NCI-H1105 (cell line): ENCODE data around the gene MYOG.

Source experiments
- DNase-seq: peaks from one replicate; lab custom pipeline; 2025; lab: John Stamatoyannopoulos, UW

Gene MYOG

DNA sequence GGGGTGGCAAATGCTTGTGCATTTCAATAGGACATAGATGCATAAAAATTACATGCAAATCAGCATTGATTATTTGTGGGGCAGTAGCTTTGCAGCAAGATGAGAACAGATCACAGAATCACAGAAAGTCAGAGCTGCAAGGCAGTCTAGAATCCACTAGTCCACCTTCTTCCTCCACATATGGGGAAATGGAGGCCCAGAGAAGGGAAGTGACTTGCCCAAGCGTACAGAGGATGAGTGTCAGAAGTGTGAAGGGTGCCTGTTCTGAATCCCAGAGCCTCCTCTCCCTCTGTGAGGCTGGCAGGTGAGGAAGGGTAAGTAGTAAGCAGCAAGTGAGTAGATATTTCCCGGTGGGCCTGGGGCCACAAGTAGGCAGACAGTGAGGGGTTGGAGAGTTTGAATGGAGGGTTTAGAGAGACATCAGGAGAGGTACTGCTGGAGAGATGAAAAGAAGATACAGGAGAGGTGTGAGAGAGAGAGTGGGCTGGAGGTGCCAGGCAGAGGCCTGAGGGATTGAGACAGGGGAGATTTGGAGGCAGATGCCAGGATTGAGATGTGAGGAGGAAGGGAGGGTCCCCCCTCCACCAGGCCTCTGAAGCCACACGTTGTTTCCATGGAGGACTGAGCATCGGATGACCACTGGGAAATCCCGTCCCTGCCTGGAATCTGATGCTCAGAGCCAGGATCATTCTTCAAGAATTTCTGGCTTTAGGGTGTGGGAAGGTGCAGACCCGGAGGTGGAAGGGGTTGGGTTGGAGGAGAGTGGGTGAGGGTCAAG, 4.8 kb upstream of the MYOG start:
- DNase-seq, result no peak

DNA sequence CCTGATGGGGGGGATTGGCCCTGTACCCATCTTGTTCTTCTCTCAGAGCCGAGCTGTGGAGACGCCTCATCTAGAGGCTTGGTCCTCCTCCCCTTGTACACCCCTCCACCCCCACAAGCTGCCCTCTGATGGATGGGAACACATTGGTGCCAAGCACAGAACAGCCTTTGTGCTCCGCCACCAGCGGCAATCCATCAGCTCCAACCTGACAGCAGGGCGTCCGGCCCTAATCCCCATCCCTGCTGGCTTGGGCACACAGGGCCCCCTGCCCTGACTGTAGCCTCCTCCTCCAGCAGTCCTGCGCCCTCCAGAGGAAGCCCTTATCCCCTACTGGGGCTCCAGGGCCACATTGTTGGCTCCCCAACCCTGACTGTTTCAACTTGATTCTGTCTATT, 3.8 kb upstream of the MYOG start:
- DNase-seq, result no peak

DNA sequence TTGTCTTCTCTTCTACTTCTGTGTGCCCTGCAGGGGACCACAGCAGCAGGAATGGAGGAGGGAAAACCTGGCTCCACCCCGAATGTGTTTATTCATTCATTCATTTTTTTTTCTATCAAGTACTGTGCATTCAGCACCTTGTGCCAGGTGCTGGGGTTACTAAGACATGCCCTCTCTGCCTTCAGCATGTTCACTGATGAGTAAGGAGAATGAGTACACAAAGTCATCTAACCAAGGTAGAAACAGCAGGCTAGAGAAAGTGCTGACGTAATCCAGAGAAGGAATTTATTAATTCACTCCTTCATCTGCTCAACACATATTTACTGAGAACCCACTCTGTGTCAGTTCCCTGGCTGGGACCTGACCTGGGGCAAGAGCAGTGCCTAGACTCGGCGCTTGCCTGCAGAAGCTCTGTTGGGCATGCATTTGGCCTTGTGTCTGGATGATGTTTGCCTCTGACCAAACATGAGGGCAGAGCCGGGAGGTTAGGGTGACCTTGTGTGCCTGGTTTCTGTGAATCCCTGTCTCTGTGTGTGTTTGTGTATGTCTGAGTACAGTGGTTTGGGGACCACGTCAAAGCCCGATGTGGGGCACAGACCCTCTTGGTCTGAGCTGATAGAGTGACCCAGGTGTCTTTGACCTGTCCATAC, 3.3 kb upstream of the MYOG start:
- DNase-seq, result no peak

DNA sequence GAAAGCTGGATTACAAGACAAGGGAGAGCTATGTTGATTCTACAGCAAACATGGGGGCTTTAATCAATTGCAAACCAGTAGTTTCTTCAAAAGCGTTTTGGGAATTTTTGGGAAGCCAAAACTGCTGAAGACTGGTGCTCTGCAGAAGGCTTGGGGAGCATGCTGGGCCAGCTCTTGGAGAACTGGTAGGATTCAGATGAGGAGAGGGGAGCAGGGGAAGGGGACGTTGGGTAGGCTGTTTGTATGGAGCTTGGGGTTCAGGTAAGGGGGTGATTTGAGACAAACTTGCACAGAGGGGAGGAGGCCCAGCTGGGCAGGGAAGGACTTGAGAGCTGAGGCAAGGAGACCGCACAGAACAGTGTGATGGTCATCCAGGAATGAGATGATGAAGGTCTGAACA, 2.6 kb upstream of the MYOG start:
- DNase-seq, result no peak

DNA sequence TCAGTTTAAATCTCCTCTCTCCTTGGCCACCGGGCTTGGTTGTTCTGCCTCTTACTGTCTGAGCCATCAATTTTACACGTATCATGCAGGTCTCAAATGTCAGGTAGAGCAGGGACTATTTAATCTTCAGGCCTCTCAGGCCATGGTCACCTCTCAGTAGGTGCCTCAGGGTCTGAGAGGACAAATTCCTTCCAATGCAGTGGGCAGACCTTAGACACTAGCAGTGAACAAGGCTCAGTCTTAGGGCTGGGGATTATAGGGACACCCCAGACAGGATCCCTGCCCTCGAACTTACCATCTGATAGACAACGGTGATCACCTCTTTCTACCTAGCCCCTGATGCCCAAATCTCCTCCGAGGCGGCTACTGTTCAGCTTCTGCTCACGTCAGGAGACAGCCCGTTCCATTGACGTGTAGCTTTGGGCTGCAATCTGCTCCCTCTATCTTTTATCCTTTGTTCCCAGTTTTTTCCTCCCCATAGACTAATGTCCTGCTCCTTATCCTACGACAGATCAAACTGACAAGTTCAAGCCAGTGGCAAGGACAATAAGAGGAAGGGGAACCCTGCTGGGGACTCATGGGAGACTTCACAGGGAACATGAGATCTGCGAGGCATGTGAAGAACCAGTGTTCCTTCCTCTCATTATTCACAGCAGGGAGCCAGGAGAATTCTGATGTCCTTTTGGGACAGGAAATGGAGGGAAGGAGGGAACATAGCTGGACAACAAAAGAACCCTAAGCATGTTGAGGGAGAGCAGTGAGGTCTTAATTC, 1.4 kb upstream of the MYOG start:
- no peak for DNase-seq

DNA sequence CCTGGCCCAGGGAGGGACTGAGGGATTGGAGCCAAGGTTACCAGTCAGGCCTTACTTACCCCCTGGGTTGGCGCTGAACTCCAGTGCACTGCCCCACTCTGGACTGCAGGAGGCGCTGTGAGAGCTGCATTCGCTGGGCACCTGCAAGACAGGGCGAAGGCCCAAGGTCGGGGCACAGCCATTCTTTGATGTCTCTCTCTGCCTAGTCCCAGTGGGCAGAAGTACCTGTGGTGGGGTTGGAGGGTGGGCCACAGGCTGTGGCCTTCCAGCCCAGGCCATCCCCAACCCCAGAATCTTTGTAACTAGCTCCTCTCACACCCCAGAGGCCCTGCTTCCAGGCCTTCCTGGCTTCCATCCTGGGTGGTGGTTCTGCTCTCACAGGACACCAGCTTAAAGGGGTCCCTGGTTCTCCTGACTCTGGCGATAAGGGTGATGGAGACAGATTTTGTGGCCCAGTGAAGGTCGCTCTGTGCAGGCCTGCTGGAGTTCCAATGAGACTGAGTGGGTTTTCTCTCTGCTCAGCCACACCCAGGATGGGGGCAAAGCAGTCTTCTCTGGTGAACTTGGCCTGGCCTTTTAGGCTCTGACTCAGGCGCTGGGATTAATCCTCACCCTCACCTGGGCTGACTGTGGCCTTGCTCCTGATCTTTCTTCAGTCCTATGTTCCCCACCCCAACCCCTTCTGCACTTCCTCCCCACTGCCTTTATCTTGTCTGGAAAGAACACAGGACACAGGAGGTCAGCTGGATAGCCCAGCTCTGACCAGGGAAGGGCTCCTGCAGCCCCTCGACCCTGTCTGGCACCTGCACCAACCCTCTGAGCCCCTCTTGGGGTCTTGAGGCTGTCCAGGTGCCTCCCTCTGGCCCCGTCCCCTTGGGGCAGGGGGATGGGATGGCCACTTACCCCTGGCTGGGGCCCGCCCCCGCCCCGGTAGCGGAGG, 954 bp downstream of the MYOG start:
- DNase-seq, result no peak

DNA sequence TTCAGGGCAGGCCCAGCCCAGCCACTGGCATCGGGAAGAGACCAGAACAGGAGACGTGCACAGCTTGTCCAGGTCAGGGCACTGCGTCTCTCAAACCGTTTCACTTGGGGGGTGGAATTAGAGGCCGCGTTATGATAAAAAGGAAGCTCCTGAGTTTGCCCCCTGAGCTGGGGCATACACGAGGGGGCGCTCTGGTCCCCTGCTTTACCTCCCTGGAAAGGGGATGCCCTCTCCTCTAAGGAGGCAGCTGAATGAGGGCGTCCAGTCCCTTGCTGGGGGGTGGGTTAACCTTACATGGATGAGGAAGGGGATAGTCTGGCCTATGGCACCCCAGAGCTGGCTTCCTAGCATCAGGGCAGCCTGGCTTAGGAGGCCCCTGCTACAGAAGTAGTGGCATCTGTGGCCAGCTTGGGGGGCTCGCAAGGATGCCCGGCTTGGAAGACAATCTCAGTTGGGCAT, 2.3 kb downstream of the MYOG start:
- no peak for DNase-seq

DNA sequence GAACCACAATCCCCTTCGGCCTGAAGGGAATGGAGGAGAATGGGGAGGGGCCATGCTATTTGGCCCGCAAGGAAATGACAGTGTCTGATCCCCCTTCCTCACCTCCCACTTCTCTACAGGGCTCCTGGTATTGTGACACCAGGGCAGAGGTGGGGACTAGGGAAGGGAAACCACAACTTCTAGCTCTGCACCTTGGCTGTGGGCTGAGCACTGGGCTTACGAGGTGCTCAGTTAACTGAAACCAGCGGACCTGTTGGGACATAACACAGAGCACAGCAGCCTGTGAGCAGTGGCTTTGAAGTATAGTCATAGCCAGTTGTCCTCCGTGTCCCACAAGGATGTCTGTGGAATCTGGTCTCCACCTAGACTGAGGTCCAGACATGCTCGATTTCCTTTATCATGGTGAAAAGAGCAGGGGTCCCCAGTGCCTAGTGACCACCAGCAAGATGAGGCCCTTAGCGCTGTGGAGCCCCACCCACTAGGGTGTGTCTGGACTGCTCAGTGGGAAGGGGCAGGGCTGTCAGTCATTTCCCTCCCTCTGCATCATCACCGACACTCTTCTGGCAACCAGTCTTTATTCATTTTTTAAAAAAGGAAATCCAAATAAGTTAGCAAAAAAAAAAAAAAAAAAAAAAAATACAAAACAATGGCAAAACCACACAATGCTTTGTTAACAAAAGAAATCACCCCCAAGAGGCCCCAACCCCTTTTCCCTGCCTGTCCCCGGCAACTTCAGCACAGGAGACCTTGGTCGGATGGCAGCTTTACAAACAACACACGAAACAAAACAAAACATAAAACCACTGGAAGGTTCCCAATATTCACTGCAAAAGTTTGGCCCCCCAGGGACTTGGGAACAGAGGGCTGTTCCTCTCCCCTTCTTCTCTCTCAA, 3.0 kb downstream of the MYOG start:
- DNase-seq, result no peak

DNA sequence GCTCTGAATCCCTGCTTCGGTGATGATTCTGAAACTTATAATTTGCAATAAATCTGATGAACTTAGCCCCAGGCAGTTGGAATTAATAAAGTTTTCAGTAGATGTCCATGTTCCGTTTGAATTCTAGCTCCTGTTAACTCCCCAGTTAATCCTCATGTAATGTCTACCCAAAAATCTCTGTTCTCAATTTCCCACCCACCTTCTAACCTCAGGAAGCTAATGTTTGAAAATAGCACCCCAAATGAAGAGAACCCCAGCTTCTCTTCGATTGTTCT, 3.6 kb downstream of the MYOG start:
- no peak for DNase-seq

DNA sequence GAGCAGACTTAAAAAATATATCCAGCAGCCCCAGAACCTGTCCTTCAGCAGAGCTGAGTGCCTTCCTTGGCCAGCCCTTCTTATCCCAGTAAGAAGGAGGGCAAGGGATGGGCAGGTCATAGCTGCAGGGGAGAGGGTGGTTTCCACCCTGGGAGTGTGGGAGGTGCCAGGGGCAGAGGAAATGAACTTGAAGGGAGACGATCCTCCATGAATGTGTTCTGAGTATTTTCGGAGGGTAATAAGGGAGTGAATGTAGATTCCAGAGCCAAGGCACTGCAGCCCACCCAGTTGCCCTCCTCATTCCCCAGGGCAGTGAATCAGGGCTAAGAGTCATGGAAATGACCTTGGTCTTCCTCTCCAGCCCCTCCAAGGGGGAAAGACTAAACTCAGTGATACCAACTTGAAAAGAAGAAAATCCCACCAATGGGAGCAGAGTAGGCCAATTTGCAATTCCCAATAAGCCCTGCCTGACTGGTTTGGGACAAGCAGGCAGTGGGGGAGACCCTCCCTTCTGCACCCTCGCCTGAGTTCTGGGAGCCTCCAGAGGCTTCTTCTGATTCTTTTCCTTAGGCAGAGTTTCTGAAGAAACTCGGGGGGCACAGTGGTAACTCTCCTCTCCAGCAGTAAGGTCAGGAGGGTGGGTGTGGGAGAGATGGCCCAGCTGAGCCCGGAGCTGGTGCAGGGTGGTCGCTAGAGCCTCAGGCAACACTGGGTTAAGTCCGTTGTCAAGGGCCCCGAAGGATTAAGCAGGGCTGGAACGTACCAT, 4.2 kb downstream of the MYOG start:
- no peak for DNase-seq

DNA sequence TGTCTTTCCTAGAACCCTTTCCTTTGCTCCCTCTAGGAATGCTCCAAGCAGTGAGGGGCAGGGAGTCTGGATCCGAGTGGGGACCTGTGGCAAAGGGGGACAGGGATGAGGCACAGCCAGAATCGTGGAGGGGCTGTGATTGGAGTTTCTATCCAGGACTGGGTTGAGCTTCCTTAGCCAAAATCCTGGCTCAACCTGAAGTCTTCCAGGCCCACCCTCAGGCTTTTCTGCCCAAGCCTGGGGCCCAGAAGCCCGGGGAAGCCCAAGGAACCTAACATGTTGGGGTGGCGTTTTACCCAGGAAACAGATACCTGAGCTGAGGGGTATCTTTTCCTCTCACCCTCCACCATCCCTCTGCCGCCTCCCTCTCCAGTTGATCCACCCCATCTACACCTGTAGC, 5.4 kb downstream of the MYOG start:
- DNase-seq, result no peak

DNA sequence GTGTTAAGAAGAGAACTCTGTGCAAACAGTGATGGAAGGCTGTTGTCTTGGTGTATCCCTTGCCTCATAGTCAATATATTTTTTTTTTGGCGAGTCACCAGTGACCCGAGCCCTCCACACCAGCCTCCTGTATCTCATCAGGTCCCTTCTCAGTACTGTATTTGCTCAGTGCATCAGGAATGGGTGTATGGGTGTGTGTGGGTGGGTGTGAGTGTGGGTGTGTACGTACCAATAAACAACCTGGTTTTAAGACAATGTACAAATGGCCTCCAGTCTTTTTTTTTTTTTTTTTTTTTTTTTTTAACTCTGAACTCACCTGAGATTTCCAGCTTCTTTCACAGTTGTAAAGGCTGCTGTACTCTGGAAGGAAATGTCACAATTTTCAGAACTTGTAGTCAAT, 7.3 kb downstream of the MYOG start:
- DNase-seq, result no peak

DNA sequence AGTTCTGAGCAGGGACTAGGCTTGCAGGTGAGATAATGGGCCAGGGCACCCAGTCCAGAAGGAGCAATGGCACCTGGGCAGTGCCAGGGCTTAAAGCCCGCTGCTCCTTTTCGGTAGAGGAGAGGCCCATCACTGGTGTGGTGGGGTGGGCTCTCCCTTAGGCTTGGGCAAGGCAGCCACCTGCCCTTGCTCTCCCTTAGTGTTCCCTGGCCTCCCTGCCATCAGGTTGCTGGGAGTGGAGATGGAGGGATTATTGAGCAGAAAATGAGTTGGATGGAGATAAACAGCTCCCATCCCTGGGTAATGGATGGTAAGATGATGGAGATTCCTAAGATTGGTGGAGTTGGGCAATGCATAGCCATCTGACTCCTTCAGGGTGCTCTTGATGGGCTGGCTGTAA, 7.9 kb downstream of the MYOG start:
- DNase-seq, result no peak

DNA sequence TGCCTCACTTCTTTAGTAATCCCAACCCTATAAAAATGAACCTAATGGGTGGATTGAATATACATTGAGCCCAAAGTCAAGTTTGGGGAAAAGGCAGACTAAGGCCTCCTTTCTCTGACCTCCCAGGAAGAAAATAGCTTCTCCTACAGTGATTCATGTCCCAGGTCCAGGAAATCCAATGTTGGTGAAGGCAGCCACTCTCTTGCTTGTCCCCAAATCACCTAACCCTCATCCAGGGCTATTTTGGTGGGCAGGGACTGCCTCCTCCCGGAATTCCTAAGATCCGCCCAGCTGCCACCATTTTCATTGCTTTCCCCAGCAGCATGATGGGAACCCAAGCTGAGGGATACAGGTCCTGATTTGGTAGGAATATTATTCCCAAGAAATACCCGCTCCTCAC, 8.4 kb downstream of the MYOG start:
- no peak for DNase-seq

DNA sequence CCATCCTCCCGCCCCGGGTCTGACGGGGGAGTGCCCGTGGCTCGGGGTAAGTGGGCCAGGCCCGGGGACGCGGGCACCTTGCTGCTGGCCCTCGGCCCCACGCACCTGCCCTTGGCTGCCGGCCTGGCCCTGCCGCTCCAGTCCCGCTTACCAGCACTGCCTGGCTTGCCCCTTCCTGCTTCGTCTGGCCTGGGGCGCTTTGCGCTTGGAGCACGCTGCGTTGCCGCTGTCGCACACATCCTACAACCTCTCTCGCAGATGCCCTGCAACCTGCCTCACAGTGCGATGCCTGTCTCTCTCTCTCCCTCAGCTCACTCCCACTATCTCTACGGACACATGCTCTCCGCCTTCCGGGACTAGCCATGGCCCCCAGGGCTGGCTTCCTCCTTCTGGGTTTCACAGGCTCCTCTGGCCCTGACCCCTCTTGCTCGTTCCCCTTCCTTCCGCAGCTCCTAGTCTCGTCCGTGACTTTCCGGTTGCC, 9.7 kb downstream of the MYOG start:
- no peak for DNase-seq

DNA sequence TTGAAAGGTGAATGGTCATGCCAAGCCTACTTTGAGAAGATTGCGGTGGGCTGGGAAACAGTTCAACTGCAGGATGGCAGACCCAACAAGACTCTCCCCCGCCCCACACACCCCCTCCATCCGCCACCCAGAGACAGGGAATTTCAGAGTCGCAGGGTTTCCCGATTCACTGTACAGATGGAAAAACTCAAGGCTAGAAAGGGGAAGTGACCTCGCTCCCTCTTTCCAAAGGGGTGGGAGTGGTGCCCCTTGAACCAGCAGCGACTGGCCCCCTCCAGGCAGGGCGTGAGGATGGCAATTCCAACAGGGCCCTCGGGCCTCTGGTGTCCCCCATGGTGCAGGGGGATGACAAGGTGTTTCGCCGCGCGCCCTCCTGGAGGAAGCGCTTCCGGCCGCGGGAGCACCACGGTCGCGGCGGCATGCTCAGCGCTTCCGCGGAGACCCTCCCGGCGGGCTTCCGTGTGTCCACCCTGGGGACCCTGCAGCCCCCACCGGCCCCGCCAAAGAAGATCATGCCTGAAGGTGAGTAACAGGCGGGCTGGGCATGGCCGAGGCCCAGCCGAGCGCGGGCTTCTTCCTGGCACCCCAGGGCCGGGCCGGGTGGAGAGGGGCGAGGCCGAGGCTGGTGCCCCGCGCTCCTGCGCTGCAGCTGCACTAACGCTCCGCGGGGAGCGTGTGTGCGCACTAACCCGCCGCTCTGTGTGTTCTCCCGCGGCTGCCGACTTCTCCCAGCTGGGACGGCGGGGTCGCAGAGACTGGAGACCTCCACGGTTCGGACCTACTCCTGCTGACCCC, 10.4 kb downstream of the MYOG start:
- DNase-seq, result no peak

DNA sequence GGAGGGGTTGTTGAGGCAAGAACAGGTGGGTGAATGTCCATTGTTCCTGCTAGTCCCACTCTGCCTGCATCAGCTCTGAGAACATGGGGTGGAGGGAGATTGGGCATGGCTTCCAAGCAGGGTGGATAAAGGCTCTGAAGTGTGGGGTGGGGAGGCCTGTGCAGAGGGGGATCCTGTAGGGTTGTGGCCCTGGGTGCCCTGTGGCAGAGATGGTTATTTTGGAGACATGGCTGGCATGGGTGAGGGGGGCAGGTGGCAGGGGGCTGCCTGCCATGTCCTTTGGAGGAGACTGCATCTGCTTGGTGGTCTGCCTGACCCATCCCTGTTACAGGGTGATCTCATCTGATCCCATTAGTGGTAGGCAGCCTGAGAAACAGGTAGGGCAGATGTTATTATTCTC, 11.2 kb downstream of the MYOG start:
- no peak for DNase-seq

DNA sequence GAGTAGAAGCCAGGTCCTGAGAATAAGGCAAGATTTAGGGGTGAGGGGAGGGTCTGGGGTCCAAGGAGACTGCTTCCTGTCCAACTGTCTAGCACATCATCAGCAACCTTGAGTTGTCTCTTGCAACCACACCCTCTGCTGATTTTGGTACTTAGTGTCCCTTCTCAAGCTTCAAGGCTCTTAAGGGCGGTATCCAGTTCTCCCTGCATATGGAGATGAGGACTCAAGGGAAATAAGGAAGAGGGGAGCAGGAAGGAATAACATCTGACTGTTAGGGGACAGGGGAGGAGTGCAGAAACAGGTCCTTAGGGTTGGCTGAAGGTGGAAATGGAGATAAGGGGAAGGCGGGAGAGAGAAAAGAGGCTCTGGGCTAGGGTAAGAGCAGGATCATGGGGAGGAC, 12.3 kb downstream of the MYOG start:
- DNase-seq, result no peak

DNA sequence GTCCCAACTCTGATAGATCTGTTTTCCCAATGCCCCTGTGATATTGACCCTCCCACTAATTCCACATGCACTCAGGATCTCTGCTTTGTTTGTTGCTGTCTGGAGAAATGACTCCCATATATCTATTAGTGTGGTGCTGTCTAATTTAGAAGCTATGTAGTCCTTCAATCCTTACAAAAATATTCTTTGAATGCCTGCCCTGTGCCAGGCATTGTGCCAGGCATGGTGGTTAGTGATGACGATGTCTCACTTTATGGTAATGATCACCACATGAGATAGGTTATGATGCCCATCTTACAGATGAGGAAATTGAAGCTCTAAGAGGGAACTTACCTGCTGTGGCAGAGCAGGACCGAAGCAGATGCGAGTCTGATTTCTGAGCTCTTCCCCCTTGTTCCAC, 12.9 kb downstream of the MYOG start:
- DNase-seq, result no peak
